HG03342 (cell line): ENCODE measurements around the gene UQCC3.
"Not testable (repeated sequence)": the region's sequence is repeated elsewhere in the genome, so short reads cannot be mapped to it uniquely, and the experiment has no call there.

ENCODE experiments used
- ATAC-seq: cut with Tn5 transposase; IDR thresholded peaks from one replicate; pipeline ENCODE4 v1.9.1; 2021; ENCODE audit warnings: mild to moderate bottlenecking, moderate library complexity; ENCODE audit not compliant: unreplicated experiment

The UQCC3 gene, protein sequence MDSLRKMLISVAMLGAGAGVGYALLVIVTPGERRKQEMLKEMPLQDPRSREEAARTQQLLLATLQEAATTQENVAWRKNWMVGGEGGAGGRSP

DNA sequence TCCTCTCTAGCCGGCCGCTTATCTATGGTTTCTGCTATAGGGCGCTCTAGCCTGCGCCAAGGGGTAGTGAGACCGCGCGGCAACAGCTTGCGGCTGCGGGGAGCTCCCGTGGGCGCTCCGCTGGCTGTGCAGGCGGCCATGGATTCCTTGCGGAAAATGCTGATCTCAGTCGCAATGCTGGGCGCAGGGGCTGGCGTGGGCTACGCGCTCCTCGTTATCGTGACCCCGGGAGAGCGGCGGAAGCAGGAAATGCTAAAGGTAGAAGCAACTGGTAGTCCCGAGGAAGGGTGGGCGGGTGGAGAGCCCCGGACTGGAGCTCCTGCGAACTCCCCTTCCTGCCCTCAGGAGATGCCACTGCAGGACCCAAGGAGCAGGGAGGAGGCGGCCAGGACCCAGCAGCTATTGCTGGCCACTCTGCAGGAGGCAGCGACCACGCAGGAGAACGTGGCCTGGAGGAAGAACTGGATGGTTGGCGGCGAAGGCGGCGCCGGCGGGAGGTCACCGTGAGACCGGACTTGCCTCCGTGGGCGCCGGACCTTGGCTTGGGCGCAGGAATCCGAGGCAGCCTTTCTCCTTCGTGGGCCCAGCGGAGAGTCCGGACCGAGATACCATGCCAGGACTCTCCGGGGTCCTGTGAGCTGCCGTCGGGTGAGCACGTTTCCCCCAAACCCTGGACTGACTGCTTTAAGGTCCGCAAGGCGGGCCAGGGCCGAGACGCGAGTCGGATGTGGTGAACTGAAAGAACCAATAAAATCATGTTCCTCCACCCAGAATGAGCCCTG lies at the start of gene UQCC3, which contains the start of gene LBHD1:
Gene UQCC3 (plus strand): TSS at position 66 of the 782 bp plus-strand sequence. CDS start 73 bp downstream, at position 139.
Gene LBHD1 (minus strand): TSS at position 660 of the 782 bp plus-strand sequence. CDS start 2,236 bp downstream, outside the sequence.
- ATAC-seq, result peak; percentile 52

DNA sequence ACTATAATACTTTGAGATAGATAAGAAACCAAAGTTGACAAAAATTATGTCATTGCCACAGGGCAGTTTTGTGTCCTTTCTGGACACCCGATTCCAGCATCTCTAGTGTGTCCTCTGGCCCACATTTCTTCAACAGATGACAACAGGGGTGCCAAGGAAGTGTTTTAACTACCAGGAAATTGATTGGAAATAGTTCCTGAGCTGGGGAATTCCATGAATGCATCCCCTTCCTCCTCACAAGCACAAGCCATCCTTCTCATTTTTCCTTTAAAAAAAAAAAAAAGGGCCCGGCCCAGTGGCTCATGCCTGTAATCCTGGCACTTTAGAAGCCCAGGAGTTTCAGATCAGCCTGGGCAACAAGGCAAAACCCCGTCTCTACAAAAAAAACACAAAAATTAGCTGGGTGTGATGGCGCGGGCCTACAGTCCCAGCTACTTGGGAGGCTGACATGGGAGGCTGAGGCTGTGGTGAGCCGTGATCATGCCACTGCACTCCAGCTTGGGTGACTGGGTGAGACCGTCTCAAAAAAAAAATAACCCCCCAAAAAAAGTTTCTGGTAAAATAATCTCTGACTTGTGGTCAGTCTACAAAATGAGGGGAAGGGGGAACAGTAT lies 48.9 kb upstream of the UQCC3 start:
- no peak for ATAC-seq

DNA sequence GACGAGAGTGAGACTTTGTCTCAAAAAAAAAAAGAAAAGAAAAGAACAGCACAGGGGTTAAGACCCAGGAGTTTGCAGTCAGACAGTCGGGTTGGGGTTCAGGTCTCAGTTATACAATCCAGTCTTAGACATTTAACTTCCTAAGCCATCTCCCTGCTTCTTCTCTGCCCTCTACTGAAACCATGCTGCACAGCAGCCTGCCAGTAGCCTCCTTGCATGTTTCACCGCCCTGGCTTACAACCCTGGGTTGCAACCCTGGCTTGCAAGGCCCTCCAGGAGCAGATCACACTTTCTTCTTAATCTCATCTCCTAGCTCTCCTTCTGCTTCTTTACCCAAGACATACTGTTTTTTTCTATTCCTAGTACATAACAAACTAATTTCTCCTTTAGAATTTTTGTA lies 43.8 kb upstream of the UQCC3 start:
- ATAC-seq, result no peak

DNA sequence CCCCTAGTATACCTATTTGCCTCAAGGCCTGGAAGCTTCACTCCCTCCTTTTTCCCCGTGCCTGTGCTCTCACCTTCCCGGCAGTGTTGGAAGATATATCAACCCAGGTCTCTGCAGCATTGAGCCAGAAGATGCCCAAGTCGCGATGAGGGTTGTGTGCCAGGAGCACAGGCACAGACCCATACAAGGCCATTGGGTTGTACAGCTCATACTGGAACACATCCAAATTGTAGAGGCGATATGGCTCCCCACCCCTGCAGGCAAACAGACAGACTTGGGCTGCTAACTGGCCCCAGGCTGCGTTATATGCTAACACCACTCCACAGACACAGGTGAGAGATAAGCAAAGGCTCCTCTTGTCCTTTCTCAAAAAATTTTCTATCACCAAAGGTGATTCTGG lies 39.0 kb upstream of the UQCC3 start:
- no peak for ATAC-seq

DNA sequence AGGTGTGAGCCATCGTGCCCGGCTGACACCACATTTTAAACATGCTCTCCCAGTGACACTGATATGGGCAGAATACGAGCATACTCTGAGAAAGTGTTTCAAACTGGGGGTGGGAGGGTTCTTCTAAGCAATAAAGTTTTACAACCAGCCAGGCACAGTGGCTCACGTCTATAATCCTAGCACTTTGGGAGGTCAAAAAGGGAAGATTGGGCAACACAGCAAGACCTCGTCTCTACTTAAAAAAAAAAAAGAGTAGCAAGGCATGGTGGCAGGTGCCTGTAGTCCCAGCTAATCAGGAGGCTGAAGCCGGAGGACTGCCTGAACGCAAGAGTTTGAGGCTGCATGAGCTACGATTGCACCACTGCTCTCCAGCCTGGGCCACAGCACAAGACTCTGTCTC lies 27.3 kb upstream of the UQCC3 start:
- ATAC-seq, result no peak

DNA sequence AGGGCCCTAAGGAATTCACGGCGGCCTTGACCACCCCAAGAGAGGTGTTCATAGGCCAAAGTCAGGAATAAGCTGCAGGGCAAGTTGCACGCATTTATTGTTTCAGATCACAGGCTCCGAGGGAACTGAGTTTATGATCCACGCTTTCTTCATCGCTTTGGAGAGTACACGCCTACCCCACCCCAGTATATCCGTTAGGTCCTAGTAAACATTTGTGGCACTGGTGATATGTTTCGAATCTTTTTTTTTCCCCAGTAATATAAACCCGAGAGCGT lies 25.9 kb upstream of the UQCC3 start:
- no peak for ATAC-seq

DNA sequence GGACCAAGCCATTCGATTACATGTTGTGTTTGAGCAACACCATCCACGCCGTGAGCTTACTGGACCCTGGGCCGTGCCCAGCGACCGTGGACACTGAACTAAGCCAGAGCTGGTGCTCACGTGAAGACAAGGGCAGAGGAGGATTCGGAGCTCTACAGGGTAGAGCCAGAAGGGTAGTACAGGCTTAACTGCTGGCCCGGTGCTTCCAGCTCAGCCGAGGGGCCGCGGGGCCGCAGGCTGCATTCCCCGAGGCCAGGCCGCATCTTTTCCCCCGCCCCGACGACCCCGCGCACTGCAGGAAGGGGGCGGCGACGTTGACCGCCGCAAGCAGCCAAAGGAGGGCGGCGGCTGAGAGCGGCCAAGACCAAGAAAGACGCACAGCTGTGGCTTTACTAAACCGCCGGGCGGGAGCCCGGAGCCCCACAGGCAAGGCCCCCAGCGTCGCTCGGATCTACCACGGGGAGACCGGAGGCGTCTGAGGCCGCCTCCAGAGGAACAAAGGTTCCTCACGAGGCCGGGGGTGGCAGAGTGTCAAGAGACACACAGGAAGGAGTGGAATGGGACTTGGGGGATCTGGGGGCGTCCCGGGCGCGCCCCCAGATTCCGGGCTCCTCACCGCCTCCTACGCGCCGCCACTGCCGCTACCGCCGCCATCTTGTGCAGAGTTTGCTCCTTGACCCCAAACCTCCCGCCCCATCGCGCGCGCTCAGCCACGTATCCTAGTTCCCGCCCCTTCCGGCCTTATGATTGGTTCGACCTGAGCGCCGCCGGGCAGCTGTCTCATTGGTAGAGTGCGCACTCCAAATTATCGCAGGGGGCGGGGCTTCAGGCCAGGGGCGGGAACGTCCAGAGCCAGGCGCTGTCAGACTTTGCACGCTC lies 25.3 kb upstream of the UQCC3 start, which contains the start of gene GANAB:
Gene GANAB (minus strand): TSS at position 668 of the 879 bp plus-strand sequence. CDS start 14 bp downstream, at position 654.
- ATAC-seq, result peak; percentile 92

DNA sequence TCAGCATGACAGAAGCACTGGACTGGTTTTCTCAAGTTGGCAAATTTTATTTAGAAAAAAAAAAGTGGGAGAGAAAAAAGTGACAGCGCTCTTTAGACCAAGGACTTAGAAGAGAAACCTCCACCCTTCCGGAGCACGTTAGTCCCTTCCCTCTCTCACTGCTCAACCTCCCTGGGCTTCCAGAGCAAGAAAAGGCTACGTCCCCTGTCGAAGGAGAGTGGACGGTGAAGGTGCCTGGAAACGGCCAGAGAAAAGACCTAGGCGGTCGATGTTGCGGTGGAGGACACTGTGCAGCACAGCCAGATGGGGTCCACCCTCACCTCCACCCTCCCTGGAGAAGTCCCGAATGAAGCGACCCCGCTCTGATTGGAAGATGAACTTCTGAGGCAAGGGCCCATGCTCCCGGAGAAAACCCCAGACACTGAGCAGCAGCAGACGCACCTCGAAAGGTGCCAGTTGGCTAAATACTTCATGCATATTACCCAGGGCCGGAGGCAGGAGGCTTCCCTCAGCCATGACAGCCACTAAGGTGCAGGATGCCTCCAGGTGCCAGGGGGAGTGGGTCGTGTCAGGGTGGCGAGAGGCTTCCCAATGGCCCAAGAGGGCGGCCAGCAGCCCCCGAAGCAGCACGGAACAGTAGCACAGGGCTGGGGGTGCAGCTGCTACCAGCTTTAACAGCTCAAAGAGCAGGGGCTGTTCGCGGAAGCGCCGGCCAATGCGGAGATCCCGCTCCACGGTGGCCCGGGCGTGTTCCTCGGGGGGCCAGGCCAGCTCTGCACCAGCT lies 24.5 kb upstream of the UQCC3 start:
- ATAC-seq, result no peak

DNA sequence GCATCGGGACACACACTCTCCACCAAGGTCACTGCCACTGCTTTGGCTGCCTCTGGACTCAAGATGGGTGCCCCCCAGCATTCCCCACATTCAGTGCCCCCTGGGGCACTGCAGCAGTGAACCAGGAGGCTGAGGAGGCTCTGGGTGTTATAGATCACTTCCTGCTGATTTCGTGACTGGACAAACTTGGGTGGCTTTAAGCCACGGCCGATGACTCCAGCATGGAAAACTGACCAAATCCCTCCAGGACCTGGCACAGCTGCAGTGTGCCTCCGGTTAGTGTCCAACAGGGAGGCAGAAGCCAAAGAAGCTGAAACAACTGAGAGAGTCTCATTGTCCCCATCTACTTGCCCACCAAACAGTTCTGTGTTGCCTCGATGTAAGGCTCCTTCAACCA lies 23.9 kb upstream of the UQCC3 start:
- no peak for ATAC-seq

DNA sequence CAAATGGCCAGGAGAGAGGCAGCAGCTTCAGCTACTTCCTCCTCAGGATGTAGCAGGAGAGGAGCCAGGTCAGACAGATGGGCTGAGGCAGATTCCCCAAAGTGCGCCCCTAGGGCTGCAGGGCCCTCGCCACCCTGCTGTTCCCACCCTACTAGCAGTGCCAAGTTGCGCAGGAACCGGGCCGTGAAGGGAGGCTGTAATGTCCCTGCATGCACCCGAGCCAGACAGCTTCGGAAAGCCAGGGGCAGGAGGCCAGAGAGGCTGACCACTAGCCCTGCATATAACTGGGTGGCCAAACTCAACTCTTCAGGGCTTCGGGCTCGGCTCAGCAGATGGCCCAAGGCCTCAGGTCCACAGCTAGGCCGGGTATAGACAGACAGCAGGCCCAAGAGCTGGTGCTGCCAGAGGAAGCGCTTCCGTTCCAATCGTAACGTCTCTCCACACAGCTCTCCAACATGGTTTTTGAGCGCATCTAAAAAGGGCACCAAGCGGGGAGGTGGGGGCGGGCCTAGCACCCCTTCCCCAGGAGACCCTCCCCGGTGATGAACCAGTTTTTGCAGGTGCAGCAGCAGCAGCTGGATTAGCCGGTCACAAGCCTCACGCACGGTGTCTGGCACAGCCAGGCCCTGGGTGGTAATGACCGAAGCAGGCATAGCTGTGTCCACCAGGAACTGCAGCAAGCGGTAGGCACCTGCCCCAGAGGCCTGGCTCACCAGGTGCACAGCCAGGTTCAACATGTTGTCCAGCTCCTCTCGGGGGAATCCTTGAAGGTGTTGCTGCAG lies 23.1 kb upstream of the UQCC3 start:
- no peak for ATAC-seq

DNA sequence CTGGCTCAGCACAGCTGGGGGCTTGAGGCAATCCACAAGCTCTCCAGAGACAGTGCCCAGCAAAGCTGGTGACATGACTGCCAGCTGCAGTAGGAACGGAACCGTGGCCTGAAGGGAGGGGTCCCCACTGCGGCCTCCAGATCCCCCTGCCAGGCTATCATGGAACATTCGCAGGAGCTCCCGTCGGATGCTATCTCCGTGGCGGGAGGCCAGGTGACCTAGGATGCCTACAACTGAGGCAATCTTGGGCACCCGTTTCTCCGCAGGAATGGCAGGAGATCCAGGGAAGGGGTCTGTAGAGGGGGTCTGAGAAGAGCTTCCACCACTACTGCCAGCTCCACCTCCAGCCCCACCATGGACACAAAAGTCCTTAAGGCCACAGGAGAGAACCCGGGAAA lies 22.5 kb upstream of the UQCC3 start:
- ATAC-seq, result no peak

DNA sequence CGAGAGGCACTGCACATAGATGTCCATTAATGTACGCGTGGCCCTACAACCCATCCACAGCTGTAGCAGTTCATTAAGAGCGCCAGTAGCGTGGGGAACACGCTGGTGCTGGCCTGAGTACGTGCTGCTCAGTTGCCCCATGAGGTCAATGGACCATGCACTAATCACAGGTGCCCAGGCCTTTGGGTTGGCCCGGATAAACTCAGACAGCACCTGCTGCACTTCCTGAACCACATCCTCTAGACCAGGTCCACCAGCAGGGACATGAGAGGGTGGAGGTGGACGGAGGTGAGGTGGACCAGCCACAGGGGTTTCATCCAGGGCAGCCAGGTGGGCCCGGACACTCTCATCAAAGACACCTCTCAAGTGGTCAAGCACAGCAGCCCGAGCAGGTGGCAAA lies 22.0 kb upstream of the UQCC3 start:
- ATAC-seq, result no peak

DNA sequence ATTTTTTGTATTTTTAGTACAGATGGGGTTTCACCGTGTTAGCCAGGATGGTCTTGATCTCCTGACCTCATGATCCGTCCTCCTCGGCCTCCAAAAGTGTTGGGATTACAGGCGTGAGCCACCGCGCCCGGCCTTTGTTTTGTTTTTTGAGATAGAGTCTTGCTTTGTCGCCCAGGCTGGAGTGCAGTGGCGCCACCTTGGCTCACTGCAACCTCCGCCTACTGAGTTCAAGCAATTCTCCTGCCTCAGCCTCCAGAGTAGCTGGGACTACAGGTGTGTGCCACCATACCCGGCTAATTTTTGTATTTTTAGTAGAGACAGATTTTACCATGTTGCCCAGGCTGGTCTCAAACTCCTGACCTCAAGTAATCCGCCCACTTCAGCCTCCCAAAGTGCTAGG lies 21.2 kb upstream of the UQCC3 start:
- ATAC-seq, result not testable (repeated sequence)

DNA sequence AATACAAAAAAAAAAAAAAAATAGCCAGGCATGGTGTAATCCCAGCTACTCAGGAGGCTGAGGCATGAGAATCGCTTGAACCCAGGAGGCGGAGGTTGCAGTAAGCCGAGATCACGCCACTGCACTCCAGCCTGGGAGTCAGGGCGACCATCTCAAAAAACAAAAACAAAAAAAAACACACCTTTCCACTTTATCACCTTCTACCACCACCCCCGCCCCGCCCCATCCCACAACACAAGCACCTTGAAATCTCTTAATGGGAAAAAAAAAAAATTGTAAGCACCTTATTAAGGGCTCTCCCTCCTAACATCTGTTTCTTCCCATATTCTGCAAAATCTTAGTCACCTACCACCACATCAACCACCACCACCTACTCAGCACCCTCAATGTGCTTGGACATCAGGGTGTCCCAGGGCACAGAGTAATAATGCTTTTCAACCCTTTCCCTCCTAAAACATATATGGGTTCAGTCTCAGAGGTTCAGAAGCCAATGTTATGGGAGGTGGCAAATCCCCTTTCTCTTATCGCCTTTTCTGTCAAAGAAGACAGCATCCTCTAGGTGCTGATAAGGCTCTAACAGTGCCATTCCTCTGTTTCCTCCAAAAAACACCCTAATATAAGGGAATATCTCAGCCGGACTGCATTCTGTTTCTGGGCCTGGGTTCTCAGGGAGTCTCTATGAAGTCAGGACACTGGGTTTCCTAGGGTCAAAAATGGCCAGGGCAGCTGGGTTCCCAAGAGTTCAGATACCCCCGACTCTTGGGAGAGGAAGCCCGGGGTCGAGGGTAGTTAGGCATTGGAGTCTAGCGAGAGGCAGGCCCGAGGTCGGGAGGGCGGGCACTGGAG lies 19.1 kb upstream of the UQCC3 start:
- ATAC-seq, result no peak

DNA sequence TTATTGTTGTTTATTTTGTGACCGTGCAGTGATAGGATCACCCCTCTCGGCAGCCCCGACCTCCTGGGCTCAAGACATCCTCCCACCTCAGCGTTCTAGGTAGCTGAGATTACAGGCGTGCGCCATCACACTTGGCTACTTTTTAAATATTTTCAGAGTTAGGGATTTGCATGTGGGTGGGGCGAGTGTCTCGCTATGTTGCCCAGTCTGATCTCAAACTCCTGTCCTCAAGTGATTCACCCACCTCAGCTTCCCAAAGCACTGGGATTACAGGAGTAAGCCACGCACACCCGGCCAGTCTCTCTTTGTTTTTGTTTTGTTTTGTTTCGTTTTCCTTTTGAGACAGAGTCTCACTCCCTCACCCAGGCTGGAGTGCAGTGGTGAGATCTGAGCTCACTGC lies 17.2 kb upstream of the UQCC3 start:
- ATAC-seq, result no peak

DNA sequence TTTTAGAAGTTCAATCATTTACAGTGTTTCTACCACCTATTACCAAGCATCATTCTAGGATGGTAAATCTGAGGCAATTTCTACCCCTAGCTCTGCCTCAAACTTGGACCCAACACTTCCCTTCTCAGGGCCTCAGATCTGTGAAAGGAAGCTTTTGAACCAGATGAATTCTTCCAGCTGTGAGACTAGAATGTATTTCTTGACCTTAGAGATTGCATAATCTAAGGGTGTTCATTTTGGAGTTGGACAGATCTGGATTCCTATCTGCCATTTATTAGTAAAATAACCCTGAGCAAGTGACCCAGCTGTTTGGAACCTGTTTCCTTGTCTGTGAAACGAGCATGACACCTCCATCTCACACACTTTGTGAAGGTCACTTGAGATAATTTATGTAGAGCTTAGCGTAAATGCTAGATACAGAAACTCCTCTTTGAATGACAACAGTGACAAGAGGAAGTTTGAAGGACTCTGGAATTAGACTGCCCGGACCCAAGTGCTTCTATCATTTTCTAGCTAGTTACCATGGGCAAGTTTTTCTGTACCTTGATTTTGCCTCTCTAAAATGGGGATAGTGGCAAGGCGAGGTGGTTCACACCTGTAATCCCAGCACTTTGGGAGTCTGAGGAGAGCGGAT lies 14.6 kb upstream of the UQCC3 start:
- no peak for ATAC-seq

DNA sequence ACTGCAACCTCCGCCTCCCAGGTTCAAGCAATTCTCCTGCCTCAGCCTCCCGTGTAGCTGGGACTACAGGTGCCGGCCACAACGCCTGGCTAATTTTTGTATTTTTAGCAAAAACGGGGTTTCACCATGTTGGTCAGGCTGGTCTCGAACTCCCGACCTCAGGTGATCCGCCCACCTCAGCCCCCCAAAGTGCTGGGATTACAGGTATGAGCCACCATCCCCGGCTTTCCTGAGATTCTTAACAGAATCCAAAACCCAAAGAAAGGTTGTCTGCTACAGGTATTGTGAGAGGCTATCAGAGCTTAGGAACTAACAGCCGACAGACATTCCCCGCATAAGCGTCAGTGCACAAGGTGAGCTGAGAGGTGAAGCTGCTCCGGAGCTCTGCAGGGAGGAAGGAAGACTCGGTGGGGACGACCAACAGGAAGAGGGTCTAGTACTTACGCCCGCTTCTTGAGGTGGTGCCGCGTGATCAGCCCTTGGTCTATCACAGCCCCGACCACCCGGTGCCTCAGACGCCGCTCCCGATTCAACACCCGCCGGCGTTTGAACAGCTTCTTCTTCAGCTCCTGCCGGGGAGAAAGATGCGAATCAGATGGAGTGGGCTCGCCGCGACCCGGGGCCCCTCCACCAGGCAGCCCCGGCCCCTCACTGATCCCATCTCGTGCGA lies 6.9 kb upstream of the UQCC3 start:
- ATAC-seq, result peak; percentile 24

DNA sequence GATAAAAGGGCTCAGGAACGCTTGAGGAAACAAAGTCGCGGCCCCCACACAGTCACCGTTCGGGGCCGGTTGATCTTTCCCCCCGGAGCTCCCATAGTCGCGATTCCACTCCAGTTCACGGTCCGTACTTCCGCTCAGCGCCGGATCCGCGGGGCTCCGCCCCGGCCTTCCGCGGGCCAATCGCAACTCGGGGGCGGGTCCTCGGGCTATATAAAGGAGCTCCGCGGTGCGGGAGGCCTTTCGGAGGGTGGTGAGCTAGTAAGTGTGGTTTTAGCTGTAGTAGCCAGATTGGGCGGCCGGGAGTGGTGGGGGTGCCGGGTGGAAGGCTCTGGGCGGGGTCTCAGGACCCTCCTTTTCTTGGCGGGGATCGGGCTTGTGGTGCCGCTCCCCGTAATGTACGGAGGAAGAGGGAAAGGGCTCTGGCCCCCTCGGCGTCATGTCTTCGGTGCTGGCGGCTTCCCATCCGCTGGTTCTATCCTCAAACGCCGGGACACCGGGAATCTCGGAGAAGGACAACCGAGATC lies 6.3 kb upstream of the UQCC3 start, which contains the start of the genes C11orf98 and CSKMT:
Gene C11orf98 (minus strand): TSS at position 136 of the 524 bp plus-strand sequence. CDS start 41 bp downstream, at position 95.
Gene CSKMT (plus strand): TSS at position 238 of the 524 bp plus-strand sequence. CDS start 568 bp downstream, outside the sequence.
- ATAC-seq, result peak; percentile 79
